GM18502 (cell line): ENCODE measurements around the gene EPB41L4B.
A peak's percentile ranks its signal among the peaks of the same experiment; 100 is the strongest.
"Not testable (repeated sequence)": the region's sequence is repeated elsewhere in the genome, so short reads cannot be mapped to it uniquely, and the experiment has no call there.

Experiments used
- ATAC-seq: cut with Tn5 transposase; IDR thresholded peaks from one replicate; pipeline ENCODE4 v1.9.1; 2021; ENCODE audit warnings: mild to moderate bottlenecking; ENCODE audit not compliant: unreplicated experiment, poor library complexity

The EPB41L4B gene

DNA sequence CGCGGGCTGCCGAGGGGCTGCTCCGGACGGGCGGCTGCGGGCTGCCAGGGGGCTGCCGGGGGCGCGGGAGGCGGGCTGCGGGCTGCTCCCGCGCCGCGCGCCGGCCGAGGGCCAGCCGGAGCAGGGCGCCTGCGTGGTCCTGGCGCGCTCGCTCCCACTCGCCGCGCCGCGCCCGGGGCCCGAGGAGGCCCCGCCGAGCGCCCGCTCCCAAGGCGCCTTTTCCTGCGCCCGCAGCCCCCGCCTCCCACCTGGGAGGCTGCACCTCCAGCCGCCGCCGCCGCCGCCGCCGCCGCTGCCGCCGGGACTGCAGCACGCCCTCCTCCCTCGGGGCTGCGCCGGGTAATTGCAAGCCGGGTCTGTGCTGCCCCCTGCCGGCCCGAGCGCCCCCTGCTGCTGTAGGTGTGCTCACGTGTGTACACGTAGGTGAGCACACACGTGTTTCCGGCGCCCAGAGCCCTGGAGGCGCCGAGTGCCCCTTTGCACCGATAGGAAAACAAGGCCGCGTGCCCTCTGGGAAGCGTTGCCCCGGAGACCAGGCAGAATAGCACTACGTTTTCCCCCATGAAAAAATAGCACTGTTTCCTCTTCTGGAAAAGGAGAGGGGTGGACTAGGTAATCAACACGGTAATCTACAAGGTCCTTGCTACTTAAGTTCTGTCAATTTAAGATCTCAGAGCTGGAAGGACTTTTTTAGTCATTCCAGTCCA is at the start of gene EPB41L4B:
TSS of gene EPB41L4B (minus strand) at position 318 of the 707 bp plus-strand sequence. CDS start 613 bp downstream, outside the sequence.
- peak; percentile 99 for ATAC-seq

DNA sequence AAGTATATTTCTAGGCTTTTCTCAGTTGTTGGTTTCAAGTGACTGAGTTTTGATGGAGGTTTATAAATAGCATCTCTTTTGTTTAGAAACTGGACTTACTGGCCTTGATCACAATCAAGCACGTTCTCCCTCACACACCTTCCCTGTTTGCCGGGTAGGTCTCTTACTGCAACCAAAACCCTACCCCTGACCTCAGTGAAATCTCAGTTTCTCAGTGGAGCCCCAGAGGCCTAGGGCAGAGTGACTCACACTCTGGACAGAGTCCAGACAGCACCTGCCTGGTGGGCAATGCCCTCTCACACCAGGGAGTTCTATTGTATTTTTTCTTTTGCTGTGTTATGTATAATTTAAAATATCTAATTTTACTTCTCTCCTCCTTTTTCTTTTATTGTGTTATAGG is 48.4 kb upstream of the EPB41L4B start:
- peak; percentile 92 for ATAC-seq

DNA sequence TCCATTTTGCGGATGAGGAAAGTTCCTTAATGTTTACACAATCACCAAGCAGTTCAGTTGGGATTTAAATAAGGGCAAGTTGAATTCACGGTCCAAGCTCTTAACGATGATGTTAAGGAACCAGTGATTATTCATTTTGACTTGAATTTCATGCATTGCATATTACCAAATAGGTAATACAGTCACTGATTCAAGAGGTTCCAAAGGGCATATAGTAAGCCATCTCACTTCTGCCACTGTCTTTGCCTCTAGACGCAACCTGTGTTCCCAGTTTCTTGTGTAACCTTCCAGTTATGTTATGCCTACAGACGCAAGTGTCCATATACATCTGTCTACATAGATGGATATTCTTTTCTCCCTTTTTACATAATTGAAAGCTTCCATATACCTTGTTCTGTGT is 39.9 kb upstream of the EPB41L4B start:
- no peak for ATAC-seq

DNA sequence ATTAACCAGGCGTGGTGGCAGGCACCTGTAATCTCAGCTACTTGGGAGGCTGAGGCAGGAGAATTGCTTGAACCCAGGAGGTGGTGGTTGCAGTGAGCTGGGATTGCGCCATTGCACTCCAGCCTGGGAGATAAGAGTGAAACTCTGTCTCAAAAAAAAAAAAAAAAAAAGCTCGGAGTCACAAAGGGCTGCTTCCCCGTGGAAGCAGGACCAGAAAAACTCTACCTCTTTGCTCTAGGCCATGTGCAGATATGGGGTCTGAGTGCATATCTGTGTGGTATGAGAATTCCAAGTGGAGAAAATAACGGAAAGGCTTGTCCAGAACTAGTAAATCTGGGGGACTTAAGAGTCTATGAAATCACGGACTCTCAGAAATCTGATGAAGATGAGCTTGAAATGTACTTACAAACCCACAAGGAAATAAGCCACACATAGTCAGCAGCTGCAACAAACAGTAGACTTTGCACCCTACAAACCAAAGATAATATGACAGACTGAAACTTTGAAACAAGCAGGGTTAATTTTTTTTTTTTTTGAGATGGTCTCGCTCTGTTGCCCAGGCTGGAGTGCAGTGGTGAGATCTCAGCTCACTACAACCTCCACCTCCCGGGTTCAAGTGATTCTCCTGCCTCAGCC is 38.2 kb upstream of the EPB41L4B start:
- not testable (repeated sequence) for ATAC-seq

DNA sequence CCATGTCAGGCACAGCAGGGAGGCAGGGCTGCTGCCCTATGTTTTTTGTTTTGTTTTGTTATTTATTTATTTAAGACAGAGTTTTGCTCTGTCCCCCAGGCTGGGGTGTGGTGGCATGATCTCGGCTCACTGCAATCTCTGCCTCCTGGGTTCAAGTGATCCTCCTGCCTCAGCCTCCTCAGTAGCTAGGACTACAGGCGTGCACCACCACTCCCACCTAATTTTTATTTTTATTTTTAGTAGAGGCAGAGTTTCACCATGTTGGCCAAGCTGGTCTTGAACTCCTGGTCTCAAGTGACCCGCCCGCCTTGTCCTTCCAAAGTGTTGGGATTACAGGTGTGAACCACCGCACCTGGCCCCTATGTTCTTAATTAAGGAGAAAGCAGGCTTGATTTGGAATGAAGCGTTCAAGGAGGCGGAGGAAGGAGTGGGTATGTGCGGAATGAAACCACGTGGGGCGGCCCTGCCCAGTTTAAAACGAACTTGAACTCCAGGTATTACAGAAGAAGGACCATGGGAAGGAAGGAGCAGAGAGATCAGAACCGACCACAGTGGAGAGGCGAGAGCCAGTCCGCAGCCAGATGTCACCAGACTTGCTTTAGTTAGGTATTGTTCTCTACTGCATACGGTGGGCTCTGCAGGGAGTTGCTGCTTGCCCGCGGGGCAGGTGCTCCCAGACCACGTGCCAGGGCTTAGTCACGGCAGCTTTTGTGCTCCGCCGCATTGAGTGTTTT is 34.9 kb upstream of the EPB41L4B start:
- ATAC-seq = no peak

DNA sequence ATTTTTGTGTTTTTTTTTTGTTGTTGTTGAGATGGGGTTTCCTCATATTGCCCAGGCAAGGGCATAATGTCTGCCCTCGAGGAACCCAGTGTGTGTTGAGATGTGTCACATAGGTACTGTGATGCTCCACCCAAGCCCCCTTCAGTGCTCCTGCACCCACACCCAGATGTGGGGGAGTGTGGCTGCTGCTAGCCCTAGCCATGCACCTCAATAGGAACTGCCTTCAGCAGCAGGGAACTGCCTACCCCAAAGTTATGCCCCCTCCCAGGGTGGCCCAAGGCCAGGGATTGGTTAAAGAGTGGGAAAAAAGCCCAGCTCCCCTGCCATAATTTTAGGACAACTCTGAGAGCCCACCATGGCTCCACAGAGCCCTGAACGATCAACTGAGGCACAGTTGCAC is 33.3 kb upstream of the EPB41L4B start:
- ATAC-seq = no peak

DNA sequence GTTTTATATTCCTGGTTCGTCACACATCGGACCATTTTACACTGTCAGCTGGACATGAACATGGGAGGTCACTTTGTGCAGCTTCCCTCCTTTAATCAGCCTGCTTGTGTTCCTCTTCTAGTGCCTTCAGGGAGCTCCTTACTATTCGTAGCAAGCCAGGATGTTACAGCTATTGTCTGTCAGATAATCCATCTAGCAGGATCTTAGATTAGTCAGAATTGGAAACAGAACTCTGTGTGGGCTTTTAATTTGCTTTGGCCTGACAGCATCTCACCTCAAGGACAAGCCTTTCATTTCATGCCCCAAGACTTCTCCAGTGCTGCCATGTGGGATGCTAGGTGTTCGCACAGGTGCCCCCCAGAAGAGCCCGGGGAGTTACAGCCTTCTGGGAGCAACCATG is 30.2 kb upstream of the EPB41L4B start:
- ATAC-seq = no peak

DNA sequence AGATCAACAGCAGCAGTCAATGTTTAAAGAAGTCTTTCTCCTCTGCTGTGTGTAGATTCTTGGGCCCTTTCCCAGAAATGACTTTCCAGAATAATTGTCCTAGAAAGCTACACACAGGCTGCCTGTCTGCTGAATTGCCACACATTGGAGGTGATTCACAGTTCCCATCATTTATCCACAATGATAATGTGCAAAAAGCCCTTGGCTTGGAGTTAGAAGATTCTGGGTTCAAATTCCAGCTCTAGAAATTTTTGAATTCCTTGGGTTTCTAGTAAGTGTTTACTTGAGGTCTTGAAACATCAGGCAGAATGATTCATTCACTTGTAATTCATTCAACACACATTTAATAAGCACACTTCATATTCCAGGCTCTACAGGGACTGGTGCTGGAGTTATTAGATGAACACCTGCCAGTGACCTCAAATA is 28.6 kb upstream of the EPB41L4B start:
- no peak for ATAC-seq

DNA sequence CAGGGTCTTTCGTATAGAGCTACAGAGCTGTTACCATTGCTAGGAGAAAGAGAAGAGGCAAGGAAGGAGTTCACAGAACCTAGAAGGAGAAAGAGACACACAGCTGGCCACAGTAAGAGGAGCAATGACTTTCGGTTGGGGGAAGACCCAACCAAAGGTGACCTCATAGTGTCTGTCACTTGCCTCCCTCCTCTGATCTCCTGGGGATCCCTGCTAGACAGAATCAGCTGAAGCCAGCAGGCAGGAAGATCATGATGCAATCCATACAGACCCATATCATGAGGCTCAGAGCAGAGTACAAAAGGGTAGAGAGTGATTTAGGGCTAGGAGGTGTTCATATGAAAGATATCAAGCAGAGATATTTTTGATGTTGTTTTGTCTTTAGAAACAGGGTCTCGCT is 26.0 kb upstream of the EPB41L4B start:
- ATAC-seq = no peak

DNA sequence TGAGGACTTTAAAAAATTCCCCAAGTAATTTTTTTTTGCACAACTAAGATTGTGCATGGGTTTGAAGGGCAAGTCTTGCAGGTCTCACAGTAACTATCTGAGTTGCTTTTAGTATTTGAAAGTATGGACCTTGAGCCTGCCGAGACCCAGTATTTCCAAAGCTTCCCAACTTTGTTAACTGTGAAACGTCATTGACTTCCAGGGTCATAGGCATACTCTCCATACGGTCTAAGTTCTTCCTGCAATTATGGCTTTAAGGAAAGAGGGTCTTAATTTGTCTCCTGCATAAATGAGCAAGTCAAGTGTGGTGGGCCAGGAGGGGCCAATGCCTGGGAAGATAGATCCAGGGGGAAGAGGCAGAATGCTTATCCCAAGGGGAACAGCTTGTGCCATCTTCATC is 24.0 kb upstream of the EPB41L4B start:
- ATAC-seq = no peak

DNA sequence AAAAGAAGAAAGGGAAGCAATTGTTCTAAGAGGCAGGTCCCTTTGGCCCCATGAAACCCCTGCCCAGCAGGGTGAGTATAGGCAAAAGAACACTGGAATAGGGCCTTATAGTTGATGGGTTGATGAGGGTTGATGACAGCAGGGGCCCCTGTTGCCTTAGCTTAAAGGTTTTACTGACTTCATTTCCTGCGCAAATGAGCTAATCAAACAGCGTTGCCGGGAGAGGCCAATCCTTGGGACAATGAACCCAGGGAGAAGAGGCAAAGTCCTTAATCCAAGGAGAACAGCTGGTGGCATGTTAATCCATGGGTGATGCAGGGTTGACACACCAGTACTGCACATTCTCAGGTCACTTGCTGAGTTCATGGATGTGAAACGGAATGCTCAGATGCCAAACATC is 22.0 kb upstream of the EPB41L4B start:
- no peak for ATAC-seq

DNA sequence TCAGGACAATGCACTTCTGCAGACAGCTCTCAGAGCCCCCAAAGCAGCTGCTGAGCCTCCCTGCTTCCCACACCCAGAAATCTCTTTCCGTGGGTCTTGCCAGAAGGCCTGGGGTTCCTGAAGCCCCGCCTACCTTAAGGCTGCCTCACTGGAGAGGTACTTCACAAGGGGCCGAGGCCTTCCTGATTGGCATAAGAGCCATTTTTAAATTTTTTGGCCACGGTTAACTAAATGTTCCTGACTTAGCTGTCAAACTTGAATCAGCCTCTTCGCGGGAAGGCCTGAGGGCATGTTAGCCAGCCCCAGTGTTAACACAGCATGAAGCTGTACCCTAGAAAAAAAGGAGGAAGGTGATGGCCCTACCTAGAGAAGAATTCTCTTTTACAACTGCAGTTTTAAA is 20.7 kb upstream of the EPB41L4B start:
- no peak for ATAC-seq

DNA sequence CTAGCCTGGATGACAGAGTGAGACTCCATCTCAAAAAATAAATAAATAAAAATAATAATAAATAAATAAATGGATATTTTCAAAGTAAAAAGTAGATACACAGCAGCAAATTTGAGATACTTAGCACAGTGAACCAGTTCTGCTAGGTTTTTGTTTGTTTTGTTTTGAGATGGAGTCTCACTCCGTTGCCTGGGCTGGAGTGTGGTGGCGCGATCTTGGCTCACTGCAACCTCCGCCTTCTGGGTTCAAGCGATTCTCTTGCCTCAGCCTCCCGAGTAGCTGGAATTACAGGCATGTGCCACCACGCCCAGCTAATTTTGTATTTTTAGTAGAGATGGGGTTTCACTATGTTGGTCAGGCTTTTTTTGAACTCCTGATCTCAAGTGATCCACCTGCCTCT is 20.1 kb upstream of the EPB41L4B start:
- not testable (repeated sequence) for ATAC-seq

DNA sequence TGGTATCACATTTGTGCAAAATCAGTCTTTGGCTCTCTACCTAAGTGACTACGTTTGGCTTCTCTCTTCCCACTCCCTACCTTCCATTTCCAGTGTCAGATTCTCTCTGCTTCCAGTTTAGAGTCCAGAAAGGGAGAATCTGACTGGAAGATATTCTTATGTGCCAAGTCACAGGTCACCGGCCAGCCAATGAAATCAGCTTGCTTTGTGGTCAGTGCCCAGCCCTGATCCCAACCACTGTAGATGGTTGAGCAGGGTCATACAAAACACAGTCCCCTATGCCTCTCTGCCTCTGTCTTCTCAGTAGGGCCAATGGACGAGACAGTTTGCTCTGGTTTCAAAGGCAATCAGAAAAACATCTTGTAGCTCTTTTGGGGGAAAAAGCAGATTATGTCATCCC is 15.6 kb upstream of the EPB41L4B start:
- ATAC-seq = no peak

DNA sequence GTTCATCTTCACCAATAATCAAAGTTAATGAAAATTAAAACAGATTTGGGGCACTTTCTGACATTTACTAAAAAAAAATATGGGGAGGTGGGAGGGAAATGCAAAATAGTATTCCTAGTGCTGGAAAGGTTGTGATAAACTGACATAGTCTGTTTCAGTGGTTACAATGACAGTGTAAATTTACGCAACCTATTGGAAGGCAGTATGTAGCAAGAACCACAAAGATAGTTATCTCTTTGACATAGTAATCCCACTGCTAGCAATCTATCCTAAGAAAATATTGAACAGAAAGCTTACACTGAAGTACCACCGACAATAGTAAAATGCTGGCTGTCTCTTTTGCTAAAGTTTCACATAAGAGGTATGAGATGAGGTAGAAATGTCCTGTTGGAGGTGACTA is 15.1 kb upstream of the EPB41L4B start:
- no peak for ATAC-seq

DNA sequence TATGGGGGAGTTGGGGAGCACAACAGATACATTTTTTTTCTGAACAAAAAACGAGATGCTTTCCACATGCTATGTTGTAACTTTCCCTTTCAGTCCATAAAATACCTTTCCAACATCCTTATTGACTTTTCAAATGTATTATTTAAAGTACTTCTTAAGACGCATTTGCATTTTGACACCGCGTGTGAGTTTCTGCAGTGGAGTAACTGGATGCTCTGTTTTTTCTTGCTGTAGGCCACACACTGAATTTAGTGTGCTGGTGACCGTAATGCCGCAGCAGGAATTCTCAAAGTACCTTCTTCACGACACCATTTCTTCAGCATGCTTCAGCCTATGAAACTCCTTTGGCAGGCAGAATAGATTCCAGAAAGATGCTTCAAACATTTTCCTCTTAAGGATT is 14.3 kb upstream of the EPB41L4B start:
- no peak for ATAC-seq

DNA sequence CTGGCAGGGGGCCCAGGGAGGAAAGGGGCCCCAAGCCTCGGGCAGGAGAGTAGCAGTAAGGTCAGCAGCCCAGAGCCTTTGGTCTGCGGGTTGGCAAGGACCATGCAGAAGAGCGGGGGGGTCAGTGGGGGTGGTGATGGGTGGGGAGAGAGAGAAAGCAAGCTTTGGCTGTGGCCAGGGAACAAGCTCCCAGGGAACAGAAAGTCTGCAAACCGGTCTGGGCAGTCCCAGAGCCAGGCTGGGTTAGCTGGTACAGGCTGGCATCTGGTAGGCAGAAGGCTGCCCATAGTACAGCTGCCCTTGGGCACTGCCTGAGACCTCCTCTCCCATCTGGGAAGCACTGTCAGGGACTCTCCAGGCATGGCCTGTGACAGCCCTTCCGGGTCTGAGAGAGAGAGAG is 10.5 kb upstream of the EPB41L4B start:
- ATAC-seq = no peak

DNA sequence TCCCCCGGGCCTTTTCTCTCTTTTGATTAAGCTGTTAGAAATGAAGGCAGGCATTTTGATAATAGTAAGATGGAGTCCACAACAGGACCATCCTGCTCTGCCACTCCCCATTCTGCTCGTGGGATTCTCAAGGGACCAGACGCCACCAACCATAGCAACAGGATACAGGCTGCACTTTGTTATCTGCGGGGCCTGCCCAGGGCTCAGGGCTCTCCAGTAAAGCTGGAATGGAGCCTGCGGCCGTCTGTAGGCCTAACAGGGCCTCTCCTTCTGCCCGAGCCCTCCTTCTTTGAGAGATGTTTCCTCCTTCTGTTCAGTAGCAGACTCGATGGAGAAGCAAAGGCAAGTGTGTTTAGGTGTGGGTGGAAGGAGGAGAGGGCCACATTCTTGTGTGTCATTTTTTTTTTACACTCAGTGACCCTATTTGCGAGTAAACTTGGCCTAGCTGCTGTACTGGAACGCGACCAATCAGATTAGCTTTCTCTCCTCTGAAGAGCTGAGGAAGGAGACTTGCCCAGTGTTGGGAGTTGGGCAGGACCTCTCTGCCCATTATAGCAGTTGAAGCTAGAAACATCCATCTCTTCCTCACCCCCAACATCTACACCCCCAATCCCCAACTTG is 8.9 kb upstream of the EPB41L4B start:
- no peak for ATAC-seq

DNA sequence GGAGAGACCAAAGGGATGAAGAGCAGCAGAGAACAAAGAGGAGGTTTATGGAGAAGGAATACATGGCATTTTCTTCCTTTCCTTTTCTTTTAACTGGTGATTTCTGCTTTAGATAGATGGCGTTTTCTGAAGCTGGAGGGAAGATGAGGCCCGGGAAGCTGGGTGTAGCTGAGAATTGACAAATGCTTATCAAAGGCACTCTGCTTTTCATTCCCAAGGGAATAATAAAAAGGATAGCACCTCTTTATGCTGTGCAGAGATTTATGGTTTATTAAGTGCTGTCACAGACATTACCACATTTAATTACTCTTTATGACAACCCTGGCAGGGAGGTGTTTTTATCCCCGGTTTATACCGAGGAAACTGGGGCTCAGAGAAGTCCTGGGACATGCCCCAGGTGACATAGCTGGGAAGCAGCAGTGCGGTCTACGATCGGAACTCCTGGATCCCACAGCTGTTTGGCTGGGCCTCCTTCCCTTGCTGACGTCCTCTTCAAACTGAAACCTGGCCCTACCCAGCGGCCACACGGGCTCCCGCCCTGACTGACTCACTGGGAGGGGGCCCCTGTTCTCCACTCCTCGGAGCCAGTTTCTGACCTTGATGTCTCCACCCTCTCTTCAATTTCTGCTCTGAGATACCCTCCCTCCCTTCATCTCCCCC is 8.2 kb upstream of the EPB41L4B start:
- no peak for ATAC-seq

DNA sequence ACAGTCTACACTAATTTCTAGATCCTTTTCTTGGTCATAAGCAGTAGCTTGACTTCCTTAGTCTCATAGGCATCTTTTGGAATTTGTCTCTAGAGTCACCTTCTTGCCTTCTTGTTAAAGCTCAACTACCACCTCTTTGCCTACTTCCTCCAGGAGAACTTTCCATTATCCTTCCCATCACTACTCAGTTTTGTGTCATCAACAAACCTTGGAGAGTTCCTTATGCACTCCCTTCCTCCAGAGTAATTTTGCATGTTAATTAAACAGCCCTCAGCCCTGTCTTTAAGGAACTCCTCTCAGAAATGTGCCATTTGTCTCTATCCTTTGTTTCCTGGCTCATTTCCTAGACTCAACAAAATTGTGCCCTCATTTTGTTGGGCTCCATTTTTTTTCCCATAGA is 4.2 kb upstream of the EPB41L4B start:
- ATAC-seq = no peak

DNA sequence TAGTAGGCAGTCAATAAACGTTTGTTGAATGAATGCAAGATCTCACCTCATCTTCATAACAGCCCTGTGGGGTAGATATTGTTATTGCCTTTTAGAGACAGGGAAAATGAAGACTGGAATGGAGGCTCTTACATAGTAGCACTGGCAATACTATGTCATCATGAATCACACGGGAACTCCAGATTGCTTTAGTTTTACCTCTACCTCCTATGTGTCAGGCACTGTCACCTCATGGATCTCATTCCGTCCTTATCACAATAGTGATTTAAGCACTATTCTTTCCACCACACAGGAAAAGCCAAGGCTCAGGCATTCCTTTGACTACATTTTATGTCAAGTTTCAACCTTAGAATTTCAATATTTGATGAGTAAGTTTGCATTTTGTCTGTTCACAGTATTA is 2.9 kb upstream of the EPB41L4B start:
- ATAC-seq = no peak
